ENCODE results near the gene TNFAIP2. TPM values are rescaled to one million over a fixed set of nuclear protein-coding genes. Genes with fewer than 3 reads are reported as not detected.

Gene TNFAIP2
- total RNA-seq, 2 experiments from 2014 or later = 0.10 to 0.85 TPM

GRCh38 chr14:103089386-103090335, 33.6 kb upstream of the TNFAIP2 start:
- no peaks in the 10 kb centered on the region for H3K36me3 Mint-ChIP-seq
- H3K27me3 Mint-ChIP-seq = peaks cover 12% of the 10 kb centered on the region
- no peak for DNase-seq
- peaks cover 8% of the 10 kb centered on the region for H3K4me1 Mint-ChIP-seq
- H3K27ac Mint-ChIP-seq = no peak overlapping the region
- H3K4me3 Mint-ChIP-seq = no peak overlapping the region
- no peaks in the 10 kb centered on the region for H3K9me3 Mint-ChIP-seq

DNA sequence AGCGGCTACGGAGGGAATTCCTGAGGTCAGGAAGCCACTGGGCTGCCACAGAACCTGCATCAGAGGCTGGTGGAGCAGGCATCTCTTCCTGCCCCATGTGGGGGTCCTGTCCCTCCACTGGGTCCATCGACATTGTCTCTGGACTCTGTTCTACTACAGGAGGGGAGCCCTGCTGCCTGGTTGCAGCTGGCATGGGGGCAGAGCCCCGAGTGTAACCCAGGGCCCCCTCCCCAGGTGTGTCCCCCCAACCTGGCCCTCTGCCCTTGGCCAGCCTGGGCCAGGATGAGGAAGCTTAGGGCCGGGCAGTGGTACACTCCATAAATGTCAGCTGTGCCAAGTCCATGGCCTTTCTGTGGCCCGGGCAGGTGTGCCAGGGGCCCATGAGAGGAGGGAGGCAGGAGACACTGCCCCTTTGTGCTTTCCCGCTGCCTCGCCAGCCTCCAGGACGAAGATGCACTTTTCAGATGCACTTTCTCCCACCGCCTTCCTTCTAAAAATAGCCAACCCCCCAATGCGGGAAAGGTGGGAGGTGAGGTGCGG, 32.7 kb upstream of the TNFAIP2 start:
- no peak for DNase-seq
- no peaks in the 10 kb centered on the region for H3K36me3 Mint-ChIP-seq
- peaks cover 9% of the 10 kb centered on the region for H3K27me3 Mint-ChIP-seq
- H3K4me1 Mint-ChIP-seq = peaks cover 8% of the 10 kb centered on the region
- no peaks in the 10 kb centered on the region for H3K9me3 Mint-ChIP-seq
- H3K4me3 Mint-ChIP-seq = peak overlapping the region; percentile 55
- H3K27ac Mint-ChIP-seq = no peak overlapping the region

DNA sequence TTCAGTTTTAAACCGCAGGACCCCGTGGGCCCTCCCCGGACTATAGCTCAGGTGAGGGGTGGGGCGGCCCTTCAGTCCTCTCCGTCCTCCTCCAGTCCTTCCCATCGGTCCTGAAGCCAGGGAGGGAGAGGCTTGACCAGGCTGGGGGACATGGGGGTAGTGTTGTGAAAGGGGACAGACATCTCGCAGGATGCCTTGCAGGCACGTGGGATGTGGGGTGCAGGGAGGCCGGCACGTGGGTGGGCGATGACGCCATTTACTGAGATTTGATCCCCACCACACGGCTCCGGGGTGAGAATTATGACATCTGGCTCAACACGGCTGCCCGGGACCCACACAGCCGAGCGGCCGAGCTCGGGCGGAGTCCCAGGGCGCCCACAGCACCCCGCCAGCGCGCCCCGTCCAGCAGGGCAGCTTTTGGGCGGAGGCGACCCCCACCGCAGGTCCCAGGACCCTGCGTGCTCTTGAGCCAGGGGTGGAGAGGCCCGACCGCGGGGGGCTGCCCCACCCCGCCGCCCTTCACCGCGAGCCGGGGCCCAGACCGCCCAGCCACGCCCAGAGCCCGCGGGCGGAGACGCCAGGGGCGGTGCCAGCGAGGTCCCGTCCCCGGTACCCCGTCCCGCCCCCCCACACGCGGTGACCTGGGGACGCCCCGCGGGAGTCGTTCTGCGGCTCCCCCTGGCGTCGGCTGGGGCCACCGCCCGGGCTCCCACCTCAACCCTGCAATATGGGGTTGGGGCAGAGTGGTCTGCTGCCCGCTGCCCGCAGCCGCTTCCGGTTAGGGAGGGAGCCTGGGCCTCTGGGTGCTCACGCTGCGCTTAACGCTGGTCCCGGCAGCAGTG, 32.0 kb upstream of the TNFAIP2 start:
- Mint-ChIP-seq H3K27me3 (peaks cover 6% of the 10 kb centered on the region), H3K36me3 (no peaks in the 10 kb centered on the region), H3K27ac (no peak overlapping the region), H3K9me3 (no peaks in the 10 kb centered on the region), H3K4me1 (peaks cover 8% of the 10 kb centered on the region), H3K4me3 (peak overlapping the region; percentile 55)
- DNase-seq = peak; percentile 78

GRCh38 chr14:103091883-103092222, 31.4 kb upstream of the TNFAIP2 start:
- H3K27ac Mint-ChIP-seq = no peak overlapping the region
- no peaks in the 10 kb centered on the region for H3K9me3 Mint-ChIP-seq
- H3K4me1 Mint-ChIP-seq = peaks cover 8% of the 10 kb centered on the region
- DNase-seq = no peak
- H3K4me3 Mint-ChIP-seq = peak overlapping the region; percentile 22
- peaks cover under 1% of the 10 kb centered on the region for H3K27me3 Mint-ChIP-seq
- no peaks in the 10 kb centered on the region for H3K36me3 Mint-ChIP-seq

DNA sequence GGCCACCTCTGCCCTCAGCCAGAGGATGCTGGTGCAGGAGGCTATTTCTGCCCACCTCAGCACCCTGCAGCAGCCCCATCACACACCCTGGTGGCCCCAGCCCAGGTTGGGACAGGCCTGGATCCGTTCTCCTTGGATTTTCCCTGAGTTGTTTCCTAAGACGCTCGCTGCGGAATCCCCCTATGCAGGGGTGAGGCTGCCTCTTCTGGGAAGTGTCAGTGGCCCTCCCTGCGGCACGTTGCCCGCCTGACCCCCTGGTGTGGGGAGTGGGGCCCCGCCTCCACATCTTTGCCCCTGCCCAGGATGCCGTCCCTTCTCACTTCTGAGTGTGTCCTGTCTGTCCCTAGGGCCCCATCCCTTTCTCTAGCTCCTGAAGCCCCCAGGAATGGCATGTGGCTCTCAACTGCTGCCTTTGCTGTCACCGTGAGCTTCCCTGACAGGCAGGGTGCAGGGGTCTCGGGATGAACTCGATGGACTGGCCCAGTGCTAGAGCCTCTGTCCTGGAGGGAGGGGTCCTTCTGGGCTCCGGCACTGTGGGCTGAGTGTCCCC, 29.3 kb upstream of the TNFAIP2 start:
- Mint-ChIP-seq H3K4me1 (peaks cover 8% of the 10 kb centered on the region), H3K27ac (no peak overlapping the region), H3K27me3 (no peaks in the 10 kb centered on the region), H3K9me3 (no peaks in the 10 kb centered on the region), H3K4me3 (no peak overlapping the region), H3K36me3 (no peaks in the 10 kb centered on the region)
- no peak for DNase-seq

- Mint-ChIP-seq H3K27ac (no peak within 1 kb of the TSS), H3K36me3 (no peaks in the 10 kb centered on the region), H3K9me3 (no peaks in the 10 kb centered on the region)
Observed at GRCh38 chr14:103094406-103095209, 28.7 kb upstream of the TNFAIP2 start, which contains the start of gene EXOC3L4. EXOC3L4 (plus strand) TSS chr14:103094725; CDS start chr14:103100220, 5,495 bp downstream.

GRCh38 chr14:103095210-103095778, 28.0 kb upstream of the TNFAIP2 start:
- peaks cover 8% of the 10 kb centered on the region for H3K4me1 Mint-ChIP-seq
- DNase-seq = no peak
- no peaks in the 10 kb centered on the region for H3K36me3 Mint-ChIP-seq
- H3K27ac Mint-ChIP-seq = no peak overlapping the region
- H3K27me3 Mint-ChIP-seq = peaks cover 3% of the 10 kb centered on the region
- no peak overlapping the region for H3K4me3 Mint-ChIP-seq
- no peaks in the 10 kb centered on the region for H3K9me3 Mint-ChIP-seq

More at GRCh38 chr14:103094406-103095209, 28.7 kb upstream of the TNFAIP2 start, which contains the start of gene EXOC3L4:
- DNase-seq = no peak
- Mint-ChIP-seq H3K4me3 (no peak within 1 kb of the TSS), H3K27me3 (no peaks in the 10 kb centered on the region), H3K4me1 (peaks cover 8% of the 10 kb centered on the region)

GRCh38 chr14:103096387-103096786, 26.9 kb upstream of the TNFAIP2 start:
- H3K36me3 Mint-ChIP-seq = no peaks in the 10 kb centered on the region

DNA sequence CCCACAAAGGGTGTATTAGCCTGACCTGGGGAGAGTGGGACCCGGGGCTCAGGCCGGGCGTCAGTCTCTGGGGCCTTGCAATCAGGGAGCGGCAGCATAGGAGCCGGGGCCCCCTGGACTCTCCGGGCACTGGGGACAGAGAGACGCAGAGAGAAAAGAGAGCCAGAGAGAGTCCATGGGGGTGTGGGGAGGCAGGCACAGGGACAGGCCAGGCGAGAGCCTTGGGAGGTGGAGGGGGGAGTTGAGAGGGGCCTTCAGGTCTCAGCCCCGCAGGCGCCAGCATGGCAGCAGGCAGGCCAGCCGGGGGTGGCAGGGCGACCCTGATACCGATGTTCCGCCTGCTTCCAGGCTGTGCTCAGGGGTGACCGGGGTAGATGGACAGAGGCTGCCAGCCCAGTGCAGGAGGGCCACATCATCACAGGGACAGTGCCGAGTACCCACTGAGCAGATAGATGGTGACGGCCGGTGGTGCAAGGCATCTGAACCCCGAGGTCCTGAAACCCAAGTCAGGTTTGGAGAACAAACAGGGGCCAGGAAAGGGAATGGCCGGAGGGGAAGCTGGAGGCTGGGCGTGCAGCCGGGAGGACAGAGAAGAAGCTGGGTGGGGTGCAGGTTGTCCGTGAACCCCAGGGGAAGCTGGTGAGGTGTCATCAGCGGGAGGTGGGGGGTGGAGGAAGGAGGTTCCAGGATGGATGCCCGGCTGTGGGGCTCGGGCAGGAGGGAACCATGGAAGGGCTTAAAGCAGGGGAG, 25.8 kb upstream of the TNFAIP2 start:
- Mint-ChIP-seq H3K36me3 (no peaks in the 10 kb centered on the region), H3K27ac (no peak overlapping the region), H3K4me3 (no peak overlapping the region), H3K9me3 (no peaks in the 10 kb centered on the region), H3K4me1 (no peaks in the 10 kb centered on the region), H3K27me3 (peaks cover 21% of the 10 kb centered on the region)
- DNase-seq = no peak

More at GRCh38 chr14:103096387-103096786, 26.9 kb upstream of the TNFAIP2 start:
- Mint-ChIP-seq H3K9me3 (no peaks in the 10 kb centered on the region), H3K27ac (no peak overlapping the region), H3K27me3 (peaks cover 11% of the 10 kb centered on the region), H3K4me3 (no peak overlapping the region), H3K4me1 (peaks cover 4% of the 10 kb centered on the region)
- no peak for DNase-seq

DNA sequence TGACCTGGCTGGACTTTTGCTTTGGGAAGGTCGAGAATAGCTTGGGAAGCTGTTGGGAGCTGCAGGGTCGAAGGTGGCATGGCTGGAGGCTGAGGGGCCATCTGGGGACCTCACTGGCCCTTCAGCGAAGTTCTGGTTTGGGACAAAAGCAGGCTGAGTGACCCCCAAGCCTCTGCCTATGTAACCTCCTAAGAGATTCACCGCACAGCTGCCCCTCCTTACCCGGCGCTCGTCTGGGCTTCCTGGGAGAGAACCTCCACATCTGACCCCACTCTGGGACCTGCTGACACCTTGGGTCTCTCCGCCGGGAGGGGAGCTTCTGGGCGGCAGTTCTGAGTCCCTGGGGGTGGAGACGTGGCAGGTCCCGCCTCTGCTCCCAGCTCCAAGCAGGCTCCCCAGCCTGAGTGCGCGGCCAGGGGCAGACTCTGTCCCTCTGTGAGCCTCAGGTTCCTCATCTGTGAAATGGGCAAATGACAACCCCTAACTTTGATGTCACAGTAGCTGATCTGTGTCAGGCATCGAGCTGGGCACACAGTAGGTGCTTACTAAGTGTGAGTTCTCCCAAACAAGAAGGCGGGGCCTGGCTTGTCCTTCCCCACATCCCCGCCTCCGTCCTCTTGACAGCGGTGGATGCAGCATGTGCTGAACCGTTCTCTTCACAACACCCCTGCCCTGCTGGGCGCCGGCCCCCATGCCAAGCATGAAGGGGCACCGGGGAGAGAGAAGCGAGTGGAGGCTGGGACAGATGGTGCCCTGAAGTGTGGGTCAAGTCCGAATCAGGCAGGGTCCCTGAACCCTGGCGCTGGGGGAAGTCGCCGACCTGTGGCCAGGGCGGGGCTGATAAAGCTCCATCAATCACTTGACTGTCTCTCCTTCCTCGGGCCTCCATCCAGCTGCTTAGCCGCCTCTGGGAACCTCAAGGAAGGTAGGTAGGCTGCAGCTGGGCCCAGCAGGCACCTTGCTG, 25.0 kb upstream of the TNFAIP2 start:
- no peaks in the 10 kb centered on the region for H3K4me1 Mint-ChIP-seq
- no peaks in the 10 kb centered on the region for H3K36me3 Mint-ChIP-seq
- H3K27ac Mint-ChIP-seq = no peak overlapping the region
- DNase-seq = no peak
- peaks cover 28% of the 10 kb centered on the region for H3K27me3 Mint-ChIP-seq
- no peaks in the 10 kb centered on the region for H3K9me3 Mint-ChIP-seq
- H3K4me3 Mint-ChIP-seq = no peak overlapping the region

DNA sequence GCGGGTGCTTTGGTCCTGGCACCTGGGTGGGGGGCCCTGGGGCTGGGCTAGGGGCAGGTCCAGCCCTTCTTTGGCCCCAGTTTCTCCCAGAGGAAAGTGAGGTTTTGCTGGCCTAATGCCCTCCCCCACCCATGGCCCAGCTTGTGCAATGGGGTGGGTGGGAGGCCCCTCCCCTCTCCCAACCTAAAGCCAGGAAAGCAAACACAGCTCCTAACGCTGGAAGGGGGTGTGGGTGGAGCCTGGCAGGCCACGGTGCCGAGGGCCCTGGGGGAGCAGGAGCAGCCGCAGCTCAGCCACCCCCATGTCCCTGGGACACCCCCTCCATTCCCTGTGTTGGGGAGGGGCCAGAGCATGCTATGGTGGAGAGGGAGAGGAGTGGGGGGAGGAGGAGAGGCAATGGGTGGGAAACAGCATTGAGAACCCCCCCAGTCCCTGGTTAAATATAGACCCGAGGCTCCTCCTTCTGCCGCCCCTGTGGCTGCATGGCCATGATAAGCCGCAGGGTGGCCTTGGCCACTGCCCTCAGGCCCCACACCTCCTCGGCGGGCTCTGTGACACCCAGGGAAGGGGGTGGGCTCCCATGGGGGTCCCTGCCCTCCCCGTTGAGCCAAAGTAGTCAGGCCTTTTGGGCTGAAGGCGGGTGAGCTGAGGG, 24.1 kb upstream of the TNFAIP2 start:
- Mint-ChIP-seq H3K27ac (no peak overlapping the region), H3K4me1 (peaks cover 2% of the 10 kb centered on the region)

DNA sequence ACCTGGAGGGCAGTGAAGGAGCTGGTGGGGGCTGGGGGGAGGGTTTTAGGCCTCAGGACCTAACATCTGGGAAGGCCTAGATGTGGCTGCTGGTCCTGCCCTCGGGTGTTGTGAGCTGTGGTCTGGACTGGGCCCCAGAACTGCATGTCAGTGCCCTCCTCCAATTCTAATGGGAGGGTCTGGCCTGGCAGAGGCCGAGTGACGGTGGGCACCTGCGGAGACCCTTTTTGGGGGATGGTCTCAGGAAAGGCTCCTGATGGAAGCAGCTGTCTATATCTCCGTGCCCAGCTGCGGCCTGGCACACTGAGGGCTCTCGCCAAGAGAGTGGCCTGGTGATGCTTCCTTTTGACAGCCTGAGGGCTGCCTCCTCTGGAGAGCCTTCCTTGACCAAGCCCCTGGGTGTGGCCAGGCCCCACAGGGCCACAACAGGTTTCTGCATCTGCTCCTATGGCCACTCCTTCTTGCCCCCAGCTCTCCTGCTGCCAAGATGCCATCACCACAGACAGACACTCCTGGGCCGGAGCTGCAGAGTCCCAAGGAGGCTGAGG, 23.5 kb upstream of the TNFAIP2 start:
- Mint-ChIP-seq H3K36me3 (no peaks in the 10 kb centered on the region), H3K27me3 (peaks cover 37% of the 10 kb centered on the region), H3K4me1 (peaks cover 2% of the 10 kb centered on the region), H3K27ac (no peak overlapping the region), H3K9me3 (no peaks in the 10 kb centered on the region), H3K4me3 (no peak overlapping the region)
- no peak for DNase-seq

More for the DNA sequence above, 24.1 kb upstream of the TNFAIP2 start:
- H3K36me3 Mint-ChIP-seq = no peaks in the 10 kb centered on the region
- no peak for DNase-seq
- H3K9me3 Mint-ChIP-seq = no peaks in the 10 kb centered on the region
- H3K4me3 Mint-ChIP-seq = no peak overlapping the region
- peaks cover 32% of the 10 kb centered on the region for H3K27me3 Mint-ChIP-seq
